CD4-positive, alpha-beta T cell (primary cell): Measurements from ENCODE around the gene CEACAM16. TPM values are rescaled to one million over a fixed set of nuclear protein-coding genes. Genes with fewer than 3 reads are reported as not detected.

Source experiments
- ATAC-seq: fragments of 200-7000 bp; cut with Tn5 transposase; one replicate; pipeline ENCODE4 v1.10.0; 2022; ENCODE audit warnings: mild to moderate bottlenecking; ENCODE audit not compliant: poor library complexity
- CTCF ChIA-PET: fragments of 350-600 bp; sonication (Branson Sonifier 250); formaldehyde crosslinking; loops from one replicate; lab custom pipeline; 2021; ENCODE audit warnings: antibody characterized with exemption, inconsistent platforms; lab: Charles Lee
- POLR2A ChIA-PET: fragments of 350-600 bp; sonication (Branson Sonifier 250); formaldehyde crosslinking; loops from one replicate; lab custom pipeline; 2021; ENCODE audit warnings: antibody characterized with exemption, inconsistent platforms; lab: Charles Lee
- DNase-seq, 14 experiments: peaks; one replicate each; pipeline ENCODE4 v3.0.0-alpha.2; 2013 to 2020; ENCODE audit warnings: mixed read lengths in 2 of 14
- H3K27ac ChIP-seq, 2 donors: one replicate each; pipeline versions ENCODE4 v1.5.1 to v1.7.0; 2013; ENCODE audit warnings: low read length in 2 of 2, low read depth in 1 of 2, mild to moderate bottlenecking in 1 of 2
- H3K27me3 ChIP-seq, 2 experiments: 1 replicate in 1 of 2; 2 replicates in 1 of 2; pipeline versions ENCODE4 v1.6.1 to v1.7.0; 2013; ENCODE audit warnings: low read length in 2 of 2, control low read depth in 1 of 2, mild to moderate bottlenecking in 1 of 2, moderate library complexity in 1 of 2; ENCODE audit not compliant: insufficient read depth in 2 of 2, control insufficient read depth in 1 of 2
- H3K36me3 ChIP-seq: one replicate; pipeline ENCODE4 v1.6.1; 2013; ENCODE audit warnings: low read length, control low read depth; ENCODE audit not compliant: insufficient read depth
- H3K4me1 ChIP-seq: one replicate; pipeline ENCODE4 v1.6.1; 2013; ENCODE audit warnings: low read length, control low read depth; ENCODE audit not compliant: insufficient read depth
- H3K4me3 ChIP-seq: one replicate; pipeline ENCODE4 v1.5.1; 2013; ENCODE audit warnings: mild to moderate bottlenecking, low read length, moderate library complexity
- H3K9me3 ChIP-seq, 2 experiments: 1 replicate in 1 of 2; 2 replicates in 1 of 2; pipeline versions ENCODE4 v1.6.1 to v1.7.0; 2013; ENCODE audit warnings: low read length in 2 of 2, mild to moderate bottlenecking in 2 of 2, control low read depth in 1 of 2, moderate library complexity in 1 of 2; ENCODE audit not compliant: control insufficient read depth in 1 of 2, insufficient read depth in 1 of 2
- H3K27ac Mint-ChIP-seq: one replicate; pipeline ENCODE4 v1.8.0; 2020; ENCODE audit warnings: mixed read lengths
- H3K27me3 Mint-ChIP-seq: one replicate; pipeline ENCODE4 v1.8.0; 2021; ENCODE audit warnings: mixed read lengths
- H3K36me3 Mint-ChIP-seq: one replicate; pipeline ENCODE4 v1.8.0; 2021; ENCODE audit warnings: low read depth, mixed read lengths
- H3K4me1 Mint-ChIP-seq: one replicate; pipeline ENCODE4 v1.8.0; 2021; ENCODE audit warnings: low read depth, mixed read lengths
- H3K4me3 Mint-ChIP-seq: one replicate; pipeline ENCODE4 v1.8.0; 2020; ENCODE audit warnings: mild to moderate bottlenecking, mixed read lengths
- H3K9me3 Mint-ChIP-seq: one replicate; pipeline ENCODE4 v1.8.0; 2020; ENCODE audit warnings: mixed read lengths
- intact Hi-C, 2 experiments: fragments of 100-400 bp; cut with DNase I in 1 of 2; cut with micrococcal nuclease in 1 of 2; formaldehyde crosslinking; loops; one replicate each; pipeline versions ENCODE4 v1.15.1 to v1.9.0; 2023 to 2025; cut with DNase I, micrococcal nuclease
- total RNA-seq, 174 experiments: library from RNA in 2 of 174; stranded (reverse) in 2 of 174; gene quantifications; one replicate each; pipeline ENCODE4 v1.2.3 and lab custom pipeline; 2021 to 2026
- TF ChIP-seq, protein P1 (sequence below): fragments of 200-600 bp; IDR thresholded peaks from one replicate; pipeline ENCODE4 v1.8.0; 2022; ENCODE audit warnings: antibody characterized with exemption, mild to moderate bottlenecking

CEACAM16 gene
- total RNA-seq, 2 experiments from 2014 or later, result not detected

DNA sequence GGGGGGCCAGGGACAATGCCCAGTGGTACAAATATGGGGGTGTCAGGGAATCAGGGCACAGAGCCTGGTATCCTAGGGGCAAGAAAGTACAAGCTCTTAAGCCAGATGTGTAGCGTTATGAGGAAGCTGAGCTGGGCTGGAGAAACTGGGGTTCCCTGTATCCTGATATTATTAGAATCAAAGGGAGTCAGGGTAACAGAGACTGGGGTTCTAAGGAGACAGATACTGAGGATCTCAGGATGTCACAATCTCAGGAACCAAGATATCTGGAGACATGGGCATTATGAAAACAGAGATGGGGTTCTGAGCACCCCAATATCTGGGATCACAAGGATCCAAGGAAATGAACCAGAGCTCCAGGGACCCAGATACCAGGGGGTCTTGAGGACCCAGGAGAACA, 50.3 kb downstream of the CEACAM16 start:
- Mint-ChIP-seq H3K36me3 (peaks cover 46% of the 10 kb centered on the region), H3K4me1 (peaks cover 69% of the 10 kb centered on the region), H3K4me3 (peak overlapping the region; percentile 98), H3K27me3 (no peaks in the 10 kb centered on the region), H3K9me3 (no peaks in the 10 kb centered on the region), H3K27ac (peak overlapping the region; percentile 99)
- Histone ChIP-seq H3K4me1 (peaks cover 70% of the 10 kb centered on the region), H3K9me3 (no peaks in the 10 kb centered on the region), H3K4me3 (peak overlapping the region; percentile 63), H3K27me3 (no peaks in the 10 kb centered on the region), H3K36me3 (peaks cover 14% of the 10 kb centered on the region), H3K27ac (peak overlapping the region; percentile 53 to 79)
- POLR2A ChIA-PET, result interaction anchor here (1.0 kb wide), 1 partner anchor 21 kb away, joined by 3 read pairs; no protein-coding TSS in a partner anchor
- TF ChIP-seq, protein P1, sequence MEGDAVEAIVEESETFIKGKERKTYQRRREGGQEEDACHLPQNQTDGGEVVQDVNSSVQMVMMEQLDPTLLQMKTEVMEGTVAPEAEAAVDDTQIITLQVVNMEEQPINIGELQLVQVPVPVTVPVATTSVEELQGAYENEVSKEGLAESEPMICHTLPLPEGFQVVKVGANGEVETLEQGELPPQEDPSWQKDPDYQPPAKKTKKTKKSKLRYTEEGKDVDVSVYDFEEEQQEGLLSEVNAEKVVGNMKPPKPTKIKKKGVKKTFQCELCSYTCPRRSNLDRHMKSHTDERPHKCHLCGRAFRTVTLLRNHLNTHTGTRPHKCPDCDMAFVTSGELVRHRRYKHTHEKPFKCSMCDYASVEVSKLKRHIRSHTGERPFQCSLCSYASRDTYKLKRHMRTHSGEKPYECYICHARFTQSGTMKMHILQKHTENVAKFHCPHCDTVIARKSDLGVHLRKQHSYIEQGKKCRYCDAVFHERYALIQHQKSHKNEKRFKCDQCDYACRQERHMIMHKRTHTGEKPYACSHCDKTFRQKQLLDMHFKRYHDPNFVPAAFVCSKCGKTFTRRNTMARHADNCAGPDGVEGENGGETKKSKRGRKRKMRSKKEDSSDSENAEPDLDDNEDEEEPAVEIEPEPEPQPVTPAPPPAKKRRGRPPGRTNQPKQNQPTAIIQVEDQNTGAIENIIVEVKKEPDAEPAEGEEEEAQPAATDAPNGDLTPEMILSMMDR, result no peak
- CTCF ChIA-PET, result interaction anchor here (1.0 to 1.9 kb wide), 3 partner anchors 18 to 25 kb away, joined by 3 to 7 read pairs (median 4); no protein-coding TSS in a partner anchor
- DNase-seq, result no peak
- intact Hi-C loops, result no loop called here
- no peak for ATAC-seq

DNA sequence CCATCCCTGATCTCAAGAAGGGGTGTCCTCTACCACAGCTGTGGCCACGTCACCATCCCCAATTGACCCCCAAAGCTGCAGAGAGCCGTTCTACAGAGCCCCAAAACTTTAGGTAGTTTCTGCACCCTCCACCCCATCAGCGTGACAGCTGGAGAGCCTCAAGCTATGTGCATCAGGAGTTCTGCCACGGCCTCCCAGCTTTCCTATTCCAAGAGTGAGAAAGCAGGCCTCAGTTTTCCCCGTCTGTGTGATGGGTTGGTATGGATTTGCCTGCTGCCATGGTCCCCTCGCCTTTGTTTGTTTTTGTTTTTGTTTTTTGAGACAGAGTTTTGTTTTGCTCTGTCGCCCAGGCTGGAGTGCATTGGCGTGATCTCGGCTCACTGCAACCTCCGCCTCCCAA, 51.0 kb downstream of the CEACAM16 start:
- H3K4me3 ChIP-seq, result peak overlapping the region; percentile 63
- POLR2A ChIA-PET, result interaction anchor here (1.0 to 1.3 kb wide), 2 partner anchors 21 to 26 kb away, joined by 3 read pairs; no protein-coding TSS in a partner anchor
- TF ChIP-seq, protein P1, result no peak
- H3K27ac Mint-ChIP-seq, result peak overlapping the region; percentile 99
- intact Hi-C loops, result no loop called here
- peak overlapping the region; percentile 98 for H3K4me3 Mint-ChIP-seq
- ATAC-seq, result no peak
- DNase-seq, result no peak
- peaks cover 16% of the 10 kb centered on the region for H3K36me3 ChIP-seq
- no peaks in the 10 kb centered on the region for H3K27me3 Mint-ChIP-seq
- no peaks in the 10 kb centered on the region for H3K9me3 Mint-ChIP-seq
- H3K27me3 ChIP-seq, result no peaks in the 10 kb centered on the region
- H3K4me1 Mint-ChIP-seq, result peaks cover 74% of the 10 kb centered on the region
- no peaks in the 10 kb centered on the region for H3K9me3 ChIP-seq
- peaks cover 49% of the 10 kb centered on the region for H3K36me3 Mint-ChIP-seq
- CTCF ChIA-PET, result interaction anchor here (1.1 to 1.9 kb wide), 2 partner anchors 20 to 26 kb away, joined by 3 to 7 read pairs; no protein-coding TSS in a partner anchor
- peaks cover 75% of the 10 kb centered on the region for H3K4me1 ChIP-seq
- peak overlapping the region; percentile 53 to 79 for H3K27ac ChIP-seq

DNA sequence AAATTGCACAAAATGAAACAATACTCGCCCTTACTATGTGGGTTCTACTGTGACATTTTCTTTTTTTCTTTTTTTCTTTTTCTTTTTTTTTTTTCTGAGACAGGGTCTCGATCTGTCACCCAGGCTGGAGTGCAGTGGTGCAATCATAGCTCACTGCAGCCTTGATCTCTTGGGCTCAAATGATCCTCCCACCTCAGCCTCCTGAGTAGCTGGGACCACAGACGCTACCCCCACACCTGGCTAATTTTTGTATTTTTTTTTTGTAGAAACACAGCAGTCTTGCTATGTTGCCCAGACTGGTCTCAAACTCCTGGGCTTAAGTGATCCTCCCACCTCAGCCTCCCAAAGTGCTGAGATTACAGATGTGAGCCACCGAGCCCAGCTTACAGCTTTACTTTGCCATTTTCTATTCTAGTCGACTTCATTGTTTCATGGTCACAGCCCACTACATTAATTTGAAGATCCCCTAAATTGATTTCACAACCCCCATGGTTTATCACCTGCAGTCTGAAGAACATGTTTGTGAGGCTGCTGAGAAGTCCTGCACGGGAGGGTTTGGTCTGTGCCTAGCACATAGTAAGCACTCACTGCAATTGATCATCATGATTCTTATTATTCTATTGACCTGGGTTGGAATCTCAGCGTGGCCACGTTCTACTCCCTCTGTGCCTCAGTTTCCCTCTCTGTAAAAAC, 53.3 kb downstream of the CEACAM16 start:
- Histone ChIP-seq H3K27me3 (no peaks in the 10 kb centered on the region), H3K4me3 (peak overlapping the region; percentile 67), H3K36me3 (peaks cover 34% of the 10 kb centered on the region), H3K27ac (peak overlapping the region; percentile 87 to 95), H3K4me1 (peaks cover 89% of the 10 kb centered on the region), H3K9me3 (no peaks in the 10 kb centered on the region)
- ChIA-PET CTCF (interaction anchor here (0.6 to 2.7 kb wide), 6 partner anchors 18 to 63 kb away, joined by 3 to 31 read pairs (median 4); no protein-coding TSS in a partner anchor), POLR2A (interaction anchor here (0.9 to 2.0 kb wide), 3 partner anchors 18 to 28 kb away, joined by 4 to 17 read pairs (median 13); no protein-coding TSS in a partner anchor)
- ATAC-seq (no peak), DNase-seq (no peak)
- peaks cover 82% of the 10 kb centered on the region for H3K4me1 Mint-ChIP-seq
- no peaks in the 10 kb centered on the region for H3K9me3 Mint-ChIP-seq
- no peaks in the 10 kb centered on the region for H3K27me3 Mint-ChIP-seq
- peaks cover 59% of the 10 kb centered on the region for H3K36me3 Mint-ChIP-seq
- peak overlapping the region; percentile 98 for H3K4me3 Mint-ChIP-seq
- intact Hi-C loops, result no loop called here
- peak overlapping the region; percentile 99 for H3K27ac Mint-ChIP-seq
- TF ChIP-seq, protein P1, result no peak
